ENCODE measurements around the gene PDE9A.

Gene PDE9A

GRCh38 chr21:42781150-42781970, 127.9 kb downstream of the PDE9A start:
- no peaks in the 10 kb centered on the region for H3K36me3 ChIP-seq (ENCODE audit: control insufficient read depth, insufficient read depth, low read length)
- no peak overlapping the region for H3K4me3 ChIP-seq (replicated peaks; ENCODE audit: low read depth, low read length)
- DNase-seq (ENCODE audit: extremely low read depth, insufficient read length) = no peak
- H3K27me3 ChIP-seq (replicated peaks; ENCODE audit: control insufficient read depth, insufficient read depth, low read length) = peaks cover 3% of the 10 kb centered on the region
- TF ChIP-seq, protein P1, sequence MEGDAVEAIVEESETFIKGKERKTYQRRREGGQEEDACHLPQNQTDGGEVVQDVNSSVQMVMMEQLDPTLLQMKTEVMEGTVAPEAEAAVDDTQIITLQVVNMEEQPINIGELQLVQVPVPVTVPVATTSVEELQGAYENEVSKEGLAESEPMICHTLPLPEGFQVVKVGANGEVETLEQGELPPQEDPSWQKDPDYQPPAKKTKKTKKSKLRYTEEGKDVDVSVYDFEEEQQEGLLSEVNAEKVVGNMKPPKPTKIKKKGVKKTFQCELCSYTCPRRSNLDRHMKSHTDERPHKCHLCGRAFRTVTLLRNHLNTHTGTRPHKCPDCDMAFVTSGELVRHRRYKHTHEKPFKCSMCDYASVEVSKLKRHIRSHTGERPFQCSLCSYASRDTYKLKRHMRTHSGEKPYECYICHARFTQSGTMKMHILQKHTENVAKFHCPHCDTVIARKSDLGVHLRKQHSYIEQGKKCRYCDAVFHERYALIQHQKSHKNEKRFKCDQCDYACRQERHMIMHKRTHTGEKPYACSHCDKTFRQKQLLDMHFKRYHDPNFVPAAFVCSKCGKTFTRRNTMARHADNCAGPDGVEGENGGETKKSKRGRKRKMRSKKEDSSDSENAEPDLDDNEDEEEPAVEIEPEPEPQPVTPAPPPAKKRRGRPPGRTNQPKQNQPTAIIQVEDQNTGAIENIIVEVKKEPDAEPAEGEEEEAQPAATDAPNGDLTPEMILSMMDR (IDR thresholded peaks at IDR 0.05; ENCODE audit: insufficient read depth, low read length, poor library complexity, severe bottlenecking) = no peak

DNA sequence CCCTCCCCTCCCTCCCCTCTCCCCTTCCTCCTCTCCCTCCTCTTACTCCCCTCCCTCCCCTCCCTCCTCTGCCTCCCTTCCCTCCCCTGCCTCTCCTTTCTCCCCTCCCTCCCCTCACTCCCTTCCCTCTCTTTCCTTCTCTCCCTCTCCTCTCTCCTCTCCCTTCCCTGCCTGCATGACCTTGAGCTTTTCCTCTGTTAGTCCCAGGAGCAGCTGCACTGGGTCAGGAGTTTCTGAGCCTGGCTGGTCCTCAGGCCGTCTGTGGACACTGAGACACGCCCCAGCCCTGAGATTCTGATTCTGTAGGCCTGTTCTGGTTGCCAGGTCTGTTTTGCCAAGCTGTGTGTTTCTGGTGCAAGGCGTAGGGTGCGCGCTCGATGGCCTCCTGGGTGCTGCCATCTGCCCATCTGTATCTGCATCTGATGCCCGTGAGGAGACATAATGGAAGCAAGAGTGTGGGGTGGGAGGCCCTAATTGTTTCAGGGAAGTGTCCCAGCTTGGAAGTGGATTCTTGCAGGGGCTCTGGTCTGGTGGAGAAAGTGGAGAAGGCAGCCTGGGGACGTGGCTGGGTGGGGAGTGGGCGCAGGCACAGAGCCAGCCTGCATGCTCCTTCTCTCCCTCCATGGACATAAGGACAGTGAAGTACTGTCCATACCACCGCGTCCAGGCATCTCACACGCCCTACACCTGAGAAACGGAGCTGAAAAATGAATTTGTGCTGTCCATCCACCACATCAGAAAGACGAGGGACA, 128.7 kb downstream of the PDE9A start:
- no peak for DNase-seq (ENCODE audit: extremely low read depth, insufficient read length)
- Histone ChIP-seq H3K4me3 (replicated peaks; ENCODE audit: low read depth, low read length) (no peak overlapping the region), H3K27me3 (replicated peaks; ENCODE audit: control insufficient read depth, insufficient read depth, low read length) (peaks cover 3% of the 10 kb centered on the region; the same call in 1 of the 2 replicates), H3K36me3 (ENCODE audit: control insufficient read depth, insufficient read depth, low read length) (no peaks in the 10 kb centered on the region)
- TF ChIP-seq, protein P1 (IDR thresholded peaks at IDR 0.05; ENCODE audit: insufficient read depth, low read length, poor library complexity, severe bottlenecking) = no peak

GRCh38 chr21:42782723-42783242, 129.4 kb downstream of the PDE9A start:
- Histone ChIP-seq H3K27me3 (replicated peaks; ENCODE audit: control insufficient read depth, insufficient read depth, low read length) (peaks cover 3% of the 10 kb centered on the region; the same call in 1 of the 2 replicates), H3K4me3 (replicated peaks; ENCODE audit: low read depth, low read length) (no peak overlapping the region)
- TF ChIP-seq, protein P1 (IDR thresholded peaks at IDR 0.05; ENCODE audit: insufficient read depth, low read length, poor library complexity, severe bottlenecking) = no peak

DNA sequence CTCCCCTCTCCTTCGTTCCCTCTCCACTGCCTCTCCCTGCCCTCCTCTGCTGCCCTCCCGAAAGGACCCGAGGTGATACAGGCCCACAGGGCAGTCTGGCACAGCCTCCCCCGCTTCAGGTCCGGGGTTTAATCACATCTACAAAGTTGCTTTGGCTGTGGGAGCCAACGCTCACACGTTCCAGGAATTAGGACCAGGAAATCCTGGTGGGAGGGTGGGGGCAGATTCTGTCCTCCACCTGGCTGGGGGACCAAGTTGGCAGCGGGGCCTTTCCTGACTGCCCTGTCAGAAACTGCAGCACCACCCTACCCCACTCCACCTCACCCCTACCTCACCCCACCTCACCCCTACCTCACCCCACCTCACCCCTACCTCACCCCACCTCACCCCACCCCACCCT, 130.9 kb downstream of the PDE9A start:
- Histone ChIP-seq H3K4me3 (replicated peaks; ENCODE audit: low read depth, low read length) (no peak overlapping the region), H3K36me3 (ENCODE audit: control insufficient read depth, insufficient read depth, low read length) (no peaks in the 10 kb centered on the region), H3K27me3 (replicated peaks; ENCODE audit: control insufficient read depth, insufficient read depth, low read length) (peaks cover 3% of the 10 kb centered on the region; the same call in 1 of the 2 replicates)
- DNase-seq (ENCODE audit: extremely low read depth, insufficient read length) = no peak
- TF ChIP-seq, protein P1 (IDR thresholded peaks at IDR 0.05; ENCODE audit: insufficient read depth, low read length, poor library complexity, severe bottlenecking) = no peak

More at GRCh38 chr21:42782723-42783242, 129.4 kb downstream of the PDE9A start:
- H3K36me3 ChIP-seq (ENCODE audit: control insufficient read depth, insufficient read depth, low read length) = no peaks in the 10 kb centered on the region
- DNase-seq (ENCODE audit: extremely low read depth, insufficient read length) = no peak

GRCh38 chr21:42784896-42785451, 131.6 kb downstream of the PDE9A start:
- Histone ChIP-seq H3K4me3 (replicated peaks; ENCODE audit: low read depth, low read length) (no peak overlapping the region), H3K27me3 (replicated peaks; ENCODE audit: control insufficient read depth, insufficient read depth, low read length) (peaks cover 3% of the 10 kb centered on the region; the same call in 1 of the 2 replicates), H3K36me3 (ENCODE audit: control insufficient read depth, insufficient read depth, low read length) (no peaks in the 10 kb centered on the region)
- DNase-seq (ENCODE audit: extremely low read depth, insufficient read length) = no peak
- TF ChIP-seq, protein P1 (IDR thresholded peaks at IDR 0.05; ENCODE audit: insufficient read depth, low read length, poor library complexity, severe bottlenecking) = no peak
